Measurements from ENCODE around the gene TMEM150B. TPM values are rescaled to one million over a fixed set of nuclear protein-coding genes. Genes with fewer than 3 reads are reported as not detected.

The TMEM150B gene
- total and polyA plus RNA-seq, 2 experiments from 2014 or later, result 0.29 TPM; not detected in 1

GRCh38 chr19:55276720-55277430 is 48.3 kb downstream of the TMEM150B start (continued):
- TF ChIP-seq ZNF462 (CRISPR knock-in tag; IDR thresholded peaks at IDR 0.05), result no peak
- TF ChIP-seq EZH2phosphoT487 (IDR thresholded peaks at IDR 0.05; ENCODE audit: unreplicated experiment), result no peak

- H3K4me1 ChIP-seq (ENCODE audit: insufficient read depth), result peaks cover 12% of the 10 kb centered on the region
- peaks cover 13% of the 10 kb centered on the region; the same call in 2 of the 3 replicates for H3K36me3 Mint-ChIP-seq (ENCODE audit: low read depth)
- H3K4me3 Mint-ChIP-seq, result no peak overlapping the region; the same call in 2 of the 3 replicates
- H3K4me1 Mint-ChIP-seq, result peaks cover 10% of the 10 kb centered on the region; the same call in 2 of the 3 replicates
- ATAC-seq (no peak), DNase-seq (ENCODE audit: low spot score) (no peak)
- peaks cover 18% of the 10 kb centered on the region for H3K27me3 Mint-ChIP-seq (ENCODE audit: insufficient read depth, low read depth, poor library complexity)
- no peak overlapping the region for H3K4me2 ChIP-seq
- H3K9me2 ChIP-seq (ENCODE audit: insufficient read depth), result no peaks in the 10 kb centered on the region
- H3K27ac Mint-ChIP-seq, result no peak overlapping the region
- no peaks in the 10 kb centered on the region; the same call in 1 of the 2 replicates for H3K36me3 ChIP-seq (ENCODE audit: insufficient read depth)
- H3K4me3 ChIP-seq, result no peak overlapping the region
- peaks cover 22% of the 10 kb centered on the region for H3F3A ChIP-seq (replicated peaks; ENCODE audit: low read depth)
- H3K9me3 Mint-ChIP-seq, result no peaks in the 10 kb centered on the region
- peaks cover 8% of the 10 kb centered on the region for H4K20me1 ChIP-seq (replicated peaks; ENCODE audit: insufficient read depth)
- no peak overlapping the region for H3K27ac ChIP-seq (ENCODE audit: low read depth)
- no peak overlapping the region for H2AFZ ChIP-seq
- H3K79me2 ChIP-seq (replicated peaks; ENCODE audit: insufficient read depth), result peaks cover 11% of the 10 kb centered on the region; the same call in 1 of the 2 replicates
- H3K27me3 ChIP-seq (ENCODE audit: insufficient read depth), result no peaks in the 10 kb centered on the region
- no peak for TF ChIP-seq CREB1 (CRISPR knock-in tag; IDR thresholded peaks at IDR 0.05; ENCODE audit: low read depth)
- no peak for TF ChIP-seq ZNF331 (CRISPR knock-in tag; IDR thresholded peaks at IDR 0.05; ENCODE audit: low read depth)
- TF ChIP-seq STAT1 (IDR thresholded peaks at IDR 0.05; ENCODE audit: unreplicated experiment), result no peak
- no peak for TF ChIP-seq REST (IDR thresholded peaks at IDR 0.05; ENCODE audit: unreplicated experiment)
- TF ChIP-seq POLR2AphosphoS5 (IDR thresholded peaks at IDR 0.05; ENCODE audit: low read depth), result no peak
- no peak for TF ChIP-seq CTCF (conservative IDR thresholded peaks at IDR 0.05; ENCODE audit: low read depth in 2 of 2)
- no peak for TF ChIP-seq EZH2 (IDR thresholded peaks at IDR 0.05; ENCODE audit: low read depth, unreplicated experiment)
Observed at GRCh38 chr19:55275851-55276719, 49.1 kb downstream of the TMEM150B start.

All from GM23338 (cell line).